Panc1 (cell line): ENCODE measurements around the gene ACOX3. TPM values are rescaled to one million over a fixed set of nuclear protein-coding genes. Genes with fewer than 3 reads are reported as not detected.

Source experiments
- ATAC-seq: fragments of 200-7000 bp; cut with Tn5 transposase; 2 replicates; pipeline ENCODE4 v1.9.1; 2020; ENCODE audit warnings: mild to moderate bottlenecking, moderate library complexity
- BruUV-seq: library from RNA; stranded (reverse); fragments of 400-500 nt; replicated peaks from 2 replicates; lab custom pipeline; 2021; lab: Mats Ljungman, UMichigan
- CTCF ChIA-PET: fragments of 300-600 bp; sonication (Branson Sonifier 250); formaldehyde crosslinking; loops from one replicate; lab custom pipeline; 2022; ENCODE audit warnings: antibody characterized with exemption; lab: Charles Lee
- POLR2A ChIA-PET: fragments of 300-600 bp; sonication (Branson Sonifier 250); formaldehyde crosslinking; loops from one replicate; lab custom pipeline; 2022; ENCODE audit warnings: antibody characterized with exemption; lab: Charles Lee
- DNase-seq: peaks from one replicate; pipeline ENCODE4 v3.0.0-alpha.2; 2010; ENCODE audit warnings: low read depth, low spot score
- H3K27ac ChIP-seq: 2 replicates; pipeline ENCODE4 v1.5.1; 2011; ENCODE audit warnings: mild to moderate bottlenecking, low read length, inconsistent platforms
- H3K27me3 ChIP-seq: fragments of 200-500 bp; sonication (Bioruptor generic); 2 replicates; pipeline ENCODE4 v1.6.0; 2014; ENCODE audit warnings: low read length, inconsistent platforms; ENCODE audit not compliant: control insufficient read depth, insufficient read depth
- H3K36me3 ChIP-seq: fragments of 200-500 bp; sonication (Bioruptor generic); 2 replicates; pipeline ENCODE4 v1.5.1; 2014; ENCODE audit warnings: inconsistent platforms, mild to moderate bottlenecking, low read length, moderate library complexity; ENCODE audit not compliant: control insufficient read depth, insufficient read depth
- H3K4me1 ChIP-seq: 2 replicates; pipeline ENCODE4 v1.5.1; 2011; ENCODE audit warnings: inconsistent platforms, mild to moderate bottlenecking, low read length, moderate library complexity; ENCODE audit not compliant: control insufficient read depth, insufficient read depth
- H3K4me3 ChIP-seq, 2 experiments: 2 replicates each; pipeline ENCODE4 v1.5.1; 2011 to 2012; ENCODE audit warnings: low read depth in 2 of 2, low read length in 2 of 2, mild to moderate bottlenecking in 2 of 2, inconsistent platforms in 1 of 2, moderate library complexity in 1 of 2
- H3K9me3 ChIP-seq: fragments of 200-500 bp; sonication (Bioruptor generic); 2 replicates; pipeline ENCODE4 v1.5.1; 2014; ENCODE audit warnings: low read depth, mild to moderate bottlenecking, inconsistent platforms, low read length, moderate library complexity; ENCODE audit not compliant: control insufficient read depth, insufficient read depth
- CTCF ChIP-seq: fragments of 450-650 bp; IDR thresholded peaks from 2 replicates; pipeline ENCODE4 v1.5.1; 2017; ENCODE audit warnings: mild to moderate bottlenecking
- POLR2AphosphoS5 ChIP-seq: IDR thresholded peaks from 2 replicates; pipeline ENCODE4 v1.6.1; 2012; ENCODE audit warnings: mild to moderate bottlenecking, low read depth, low read length, moderate library complexity
- REST ChIP-seq, 2 experiments: IDR thresholded peaks; 2 replicates each; pipeline ENCODE4 v1.6.1; 2011 to 2012; ENCODE audit warnings: low read depth in 2 of 2, control low read depth in 1 of 2, low read length in 1 of 2, mild to moderate bottlenecking in 1 of 2, moderate library complexity in 1 of 2; ENCODE audit not compliant: insufficient read depth in 1 of 2
- SIN3A ChIP-seq: IDR thresholded peaks from 2 replicates; pipeline ENCODE4 v1.6.1; 2012; ENCODE audit warnings: low read depth, mild to moderate bottlenecking, low read length, moderate library complexity, borderline replicate concordance; ENCODE audit not compliant: insufficient read depth
- TCF7L2 ChIP-seq: IDR thresholded peaks from 2 replicates; pipeline ENCODE4 v1.6.1; 2011; ENCODE audit warnings: mild to moderate bottlenecking, low read depth, low read length, inconsistent platforms
- in situ Hi-C: cut with HindIII; loops from 2 replicates; pipeline ENCODE4 v1.10.0; 2016; ENCODE audit warnings: low sequenced_read_pairs, low pct_unique_long_range_greater_than_20kb
- intact Hi-C: fragments of 100-400 bp; cut with micrococcal nuclease; formaldehyde crosslinking; loops from one replicate; pipeline ENCODE4 v1.10.0; 2022; ENCODE audit not compliant: unreplicated experiment
- total RNA-seq: library from RNA; stranded (reverse); gene quantifications from one replicate; pipeline ENCODE4 v1.2.1, GENCODE V29; 2021; ENCODE audit not compliant: unreplicated experiment

ACOX3 gene
- total RNA-seq, 1 experiment from 2014 or later, result 15.4 TPM

GRCh38 chr4:8346838-8347605, 93.5 kb downstream of the ACOX3 start:
- no peaks in the 10 kb centered on the region for H3K36me3 ChIP-seq
- no TSS peak for BruUV-seq
- no peak for ATAC-seq
- H3K4me3 ChIP-seq, result no peak overlapping the region
- CTCF ChIA-PET, result no interaction called here
- TF ChIP-seq SIN3A, result no peak
- no peak for DNase-seq
- no peaks in the 10 kb centered on the region for H3K27me3 ChIP-seq
- no peak overlapping the region for H3K27ac ChIP-seq
- intact Hi-C loops (no loop called here), in situ Hi-C loops (no loop called here)
- no peaks in the 10 kb centered on the region for H3K9me3 ChIP-seq
- H3K4me1 ChIP-seq, result no peaks in the 10 kb centered on the region
- POLR2A ChIA-PET, result no interaction called here

GRCh38 chr4:8345946-8346814, 94.3 kb downstream of the ACOX3 start:
- no TSS peak for BruUV-seq
- intact Hi-C loops (no loop called here), in situ Hi-C loops (no loop called here)
- TF ChIP-seq POLR2AphosphoS5 (no peak), CTCF (no peak), SIN3A (no peak), REST (IDR thresholded peaks at IDR 0.05; ENCODE audit: insufficient read depth in 1 of 2, low read depth in 2 of 2, low read length in 1 of 2) (no peak), TCF7L2 (no peak)
- ChIA-PET POLR2A (no interaction called here), CTCF (no interaction called here)
- no peak overlapping the region for H3K27ac ChIP-seq
- DNase-seq (no peak), ATAC-seq (no peak)
- no peaks in the 10 kb centered on the region for H3K9me3 ChIP-seq
- H3K4me3 ChIP-seq, result no peak overlapping the region
- H3K36me3 ChIP-seq, result no peaks in the 10 kb centered on the region
- no peaks in the 10 kb centered on the region for H3K4me1 ChIP-seq
- H3K27me3 ChIP-seq, result no peaks in the 10 kb centered on the region
